Neural cell (in vitro differentiated cells): ENCODE results near the gene LTK.

Experiments used
- SMC3 ChIP-seq: fragments of 450-650 bp; conservative IDR thresholded peaks from 2 replicates; pipeline ENCODE4 v1.6.1; 2014; ENCODE audit warnings: antibody characterized with exemption, mild to moderate bottlenecking, moderate library complexity; ENCODE audit not compliant: poor library complexity
- TF ChIP-seq, protein P1 (sequence below): fragments of 450-650 bp; IDR thresholded peaks from 2 replicates; pipeline ENCODE4 v1.5.1; 2014; ENCODE audit warnings: antibody characterized with exemption, mild to moderate bottlenecking, moderate library complexity; ENCODE audit not compliant: poor library complexity, severe bottlenecking

DNA sequence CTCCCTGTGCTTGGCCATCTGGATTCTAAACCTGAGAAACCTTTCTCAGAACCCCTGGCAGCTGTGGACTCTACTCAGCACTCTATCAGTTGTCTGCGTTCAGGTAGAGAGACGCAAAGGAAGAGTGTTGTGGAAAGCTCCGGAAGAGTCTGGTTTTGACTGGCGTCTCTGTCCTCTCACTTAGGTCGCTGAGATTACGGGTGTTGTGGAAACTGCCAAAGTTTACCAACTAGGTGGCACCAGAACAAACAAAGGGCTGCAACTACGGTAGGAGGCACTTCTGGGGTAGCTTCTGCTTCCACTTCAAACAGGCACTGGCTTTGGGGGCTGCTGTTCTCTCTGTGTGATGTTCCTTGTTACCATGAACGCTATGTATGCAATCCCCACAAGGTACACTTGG, 39.2 kb downstream of the LTK start:
- TF ChIP-seq, protein P1, sequence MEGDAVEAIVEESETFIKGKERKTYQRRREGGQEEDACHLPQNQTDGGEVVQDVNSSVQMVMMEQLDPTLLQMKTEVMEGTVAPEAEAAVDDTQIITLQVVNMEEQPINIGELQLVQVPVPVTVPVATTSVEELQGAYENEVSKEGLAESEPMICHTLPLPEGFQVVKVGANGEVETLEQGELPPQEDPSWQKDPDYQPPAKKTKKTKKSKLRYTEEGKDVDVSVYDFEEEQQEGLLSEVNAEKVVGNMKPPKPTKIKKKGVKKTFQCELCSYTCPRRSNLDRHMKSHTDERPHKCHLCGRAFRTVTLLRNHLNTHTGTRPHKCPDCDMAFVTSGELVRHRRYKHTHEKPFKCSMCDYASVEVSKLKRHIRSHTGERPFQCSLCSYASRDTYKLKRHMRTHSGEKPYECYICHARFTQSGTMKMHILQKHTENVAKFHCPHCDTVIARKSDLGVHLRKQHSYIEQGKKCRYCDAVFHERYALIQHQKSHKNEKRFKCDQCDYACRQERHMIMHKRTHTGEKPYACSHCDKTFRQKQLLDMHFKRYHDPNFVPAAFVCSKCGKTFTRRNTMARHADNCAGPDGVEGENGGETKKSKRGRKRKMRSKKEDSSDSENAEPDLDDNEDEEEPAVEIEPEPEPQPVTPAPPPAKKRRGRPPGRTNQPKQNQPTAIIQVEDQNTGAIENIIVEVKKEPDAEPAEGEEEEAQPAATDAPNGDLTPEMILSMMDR: no peak
- TF ChIP-seq SMC3: no peak
